ENCODE results near the gene VSIG10L. TPM values are rescaled to one million over a fixed set of nuclear protein-coding genes. Genes with fewer than 3 reads are reported as not detected.

VSIG10L gene
- total RNA-seq, 1 experiment from 2014 or later = 0.58 TPM

- BruUV-seq (replicated peaks) = no TSS peak
- DNase-seq (ENCODE audit: unreplicated experiment) = no peak
- Mint-ChIP-seq H3K4me3 (ENCODE audit: unreplicated experiment) (no peak overlapping the region), H3K27me3 (ENCODE audit: insufficient read depth, unreplicated experiment) (no peaks in the 10 kb centered on the region), H3K27ac (ENCODE audit: low read depth, unreplicated experiment) (no peak overlapping the region), H3K9me3 (ENCODE audit: unreplicated experiment) (peaks cover 40% of the 10 kb centered on the region), H3K36me3 (ENCODE audit: insufficient read depth, unreplicated experiment) (peaks cover 6% of the 10 kb centered on the region), H3K4me1 (ENCODE audit: insufficient read depth, unreplicated experiment) (no peaks in the 10 kb centered on the region)
- POLR2A ChIA-PET = no interaction called here
- CTCF ChIA-PET = interaction anchor here (0.6 kb wide), 2 partner anchors 47 to 156 kb away, joined by 3 to 4 read pairs; no protein-coding TSS in a partner anchor
- intact Hi-C loops (cut with micrococcal nuclease) = no loop called here
- TF ChIP-seq CTCF (IDR thresholded peaks at IDR 0.05; ENCODE audit: unreplicated experiment) = no peak
These were observed 24.6 kb downstream of the VSIG10L start for GRCh38 chr19:51317376-51317775.

GRCh38 chr19:51316688-51317087 is 25.3 kb downstream of the VSIG10L start:
- no peak for DNase-seq (ENCODE audit: unreplicated experiment)
- intact Hi-C loops (cut with micrococcal nuclease) = no loop called here
- CTCF ChIA-PET = interaction anchor here (0.6 kb wide), 1 partner anchor 157 kb away, joined by 4 read pairs; no protein-coding TSS in a partner anchor
- Mint-ChIP-seq H3K36me3 (ENCODE audit: insufficient read depth, unreplicated experiment) (peaks cover 6% of the 10 kb centered on the region), H3K4me1 (ENCODE audit: insufficient read depth, unreplicated experiment) (no peaks in the 10 kb centered on the region), H3K9me3 (ENCODE audit: unreplicated experiment) (peaks cover 34% of the 10 kb centered on the region), H3K4me3 (ENCODE audit: unreplicated experiment) (no peak overlapping the region), H3K27ac (ENCODE audit: low read depth, unreplicated experiment) (no peak overlapping the region), H3K27me3 (ENCODE audit: insufficient read depth, unreplicated experiment) (no peaks in the 10 kb centered on the region)
- no TSS peak for BruUV-seq (replicated peaks)
- no peak for TF ChIP-seq CTCF (IDR thresholded peaks at IDR 0.05; ENCODE audit: unreplicated experiment)
- POLR2A ChIA-PET = no interaction called here

GRCh38 chr19:51311351-51312257 is 30.3 kb downstream of the VSIG10L start, which contains the start of gene IGLON5:
TSS of gene IGLON5 (plus strand) at chr19:51311644. CDS start at chr19:51311848, 204 bp downstream.
- BruUV-seq (replicated peaks) = no TSS peak
- H3K4me3 Mint-ChIP-seq (ENCODE audit: unreplicated experiment) = no peak within 1 kb of the TSS
- no peak within 1 kb of the TSS for H3K27ac Mint-ChIP-seq (ENCODE audit: low read depth, unreplicated experiment)

More at GRCh38 chr19:51311351-51312257, 30.3 kb downstream of the VSIG10L start, which contains the start of gene IGLON5:
- Mint-ChIP-seq H3K4me1 (ENCODE audit: insufficient read depth, unreplicated experiment) (no peaks in the 10 kb centered on the region), H3K9me3 (ENCODE audit: unreplicated experiment) (peaks cover 52% of the 10 kb centered on the region), H3K27me3 (ENCODE audit: insufficient read depth, unreplicated experiment) (no peaks in the 10 kb centered on the region), H3K36me3 (ENCODE audit: insufficient read depth, unreplicated experiment) (peaks cover 6% of the 10 kb centered on the region)
- no peak for TF ChIP-seq CTCF (IDR thresholded peaks at IDR 0.05; ENCODE audit: unreplicated experiment)
- CTCF ChIA-PET = interaction anchor here (0.6 kb wide), 1 partner anchor 44 kb away, joined by 3 read pairs; no protein-coding TSS in a partner anchor
- no peak for DNase-seq (ENCODE audit: unreplicated experiment)
- intact Hi-C loops (cut with micrococcal nuclease) = no loop called here
- POLR2A ChIA-PET = no interaction called here
